H9 (cell line): ENCODE results near the gene TCF23. TPM values are rescaled to one million over a fixed set of nuclear protein-coding genes. Genes with fewer than 3 reads are reported as not detected.

Source experiments
- DNase-seq: peaks from one replicate; pipeline ENCODE4 v3.0.0-alpha.2; 2017
- H2AFZ ChIP-seq: one replicate; pipeline ENCODE4 v1.6.1; 2013; ENCODE audit warnings: mild to moderate bottlenecking, low read length, control low read depth, moderate library complexity
- H2AK5ac ChIP-seq: 2 replicates; pipeline ENCODE4 v1.6.1; 2013; ENCODE audit warnings: low read length, control low read depth, mixed read lengths; ENCODE audit not compliant: insufficient read length
- H2BK120ac ChIP-seq: one replicate; pipeline ENCODE4 v1.6.1; 2013; ENCODE audit warnings: low read depth, mild to moderate bottlenecking, low read length, control low read depth, inconsistent platforms; ENCODE audit not compliant: poor library complexity, severe bottlenecking
- H2BK12ac ChIP-seq: 2 replicates; pipeline ENCODE4 v1.6.1; 2013; ENCODE audit warnings: low read length, control low read depth, mixed read lengths, low read depth; ENCODE audit not compliant: insufficient read length
- H2BK15ac ChIP-seq: 2 replicates; pipeline ENCODE4 v1.6.1; 2013; ENCODE audit warnings: low read depth, low read length, control low read depth
- H2BK20ac ChIP-seq: one replicate; pipeline ENCODE4 v1.6.1; 2013; ENCODE audit warnings: low read depth, mild to moderate bottlenecking, low read length, control low read depth, inconsistent platforms; ENCODE audit not compliant: poor library complexity, severe bottlenecking
- H2BK5ac ChIP-seq: 2 replicates; pipeline ENCODE4 v1.6.1; 2013; ENCODE audit warnings: low read length, control low read depth, mixed read lengths; ENCODE audit not compliant: insufficient read length
- H3K14ac ChIP-seq: 2 replicates; pipeline ENCODE4 v1.6.1; 2013; ENCODE audit warnings: low read length, control low read depth; ENCODE audit not compliant: insufficient read depth
- H3K18ac ChIP-seq: 2 replicates; pipeline ENCODE4 v1.6.1; 2013; ENCODE audit warnings: low read depth, mild to moderate bottlenecking, mixed read lengths, low read length, control low read depth; ENCODE audit not compliant: insufficient read length
- H3K23ac ChIP-seq: 2 replicates; pipeline ENCODE4 v1.6.1; 2013; ENCODE audit warnings: low read length, control low read depth, mixed read lengths, low read depth; ENCODE audit not compliant: insufficient read length
- H3K23me2 ChIP-seq: 2 replicates; pipeline ENCODE4 v1.6.1; 2013; ENCODE audit warnings: low read depth, mild to moderate bottlenecking, mixed read lengths, low read length, control low read depth; ENCODE audit not compliant: insufficient read length, poor library complexity, severe bottlenecking
- H3K27ac ChIP-seq: 2 replicates; pipeline ENCODE4 v1.5.1; 2013; ENCODE audit warnings: low read length, control low read depth, mixed read lengths, low read depth; ENCODE audit not compliant: insufficient read length
- H3K27me3 ChIP-seq: 2 replicates; pipeline ENCODE4 v1.6.1; 2013; ENCODE audit warnings: low read length, control low read depth, inconsistent platforms; ENCODE audit not compliant: insufficient read depth
- H3K4ac ChIP-seq: 2 replicates; pipeline ENCODE4 v1.6.1; 2013; ENCODE audit warnings: low read depth, mild to moderate bottlenecking, control low read depth, inconsistent platforms, low read length, moderate library complexity
- H3K4me1 ChIP-seq: 2 replicates; pipeline ENCODE4 v1.6.1; 2013; ENCODE audit warnings: low read length, control low read depth, inconsistent platforms; ENCODE audit not compliant: insufficient read depth
- H3K4me2 ChIP-seq: 2 replicates; pipeline ENCODE4 v1.6.1; 2013; ENCODE audit warnings: low read length, control low read depth, mixed read lengths; ENCODE audit not compliant: insufficient read length, insufficient read depth
- H3K56ac ChIP-seq: 2 replicates; pipeline ENCODE4 v1.6.1; 2013; ENCODE audit warnings: low read depth, mild to moderate bottlenecking, mixed read lengths, low read length, control low read depth; ENCODE audit not compliant: insufficient read length
- H3K79me1 ChIP-seq: 2 replicates; pipeline ENCODE4 v1.6.1; 2013; ENCODE audit warnings: low read depth, mild to moderate bottlenecking, moderate library complexity, low read length, control low read depth, inconsistent platforms; ENCODE audit not compliant: insufficient read depth, poor library complexity, severe bottlenecking
- H3K79me2 ChIP-seq: 2 replicates; pipeline ENCODE4 v1.6.1; 2013; ENCODE audit warnings: low read length, control low read depth, inconsistent platforms; ENCODE audit not compliant: insufficient read depth
- H3K9ac ChIP-seq: 2 replicates; pipeline ENCODE4 v1.6.1; 2013; ENCODE audit warnings: low read length, control low read depth, mixed read lengths; ENCODE audit not compliant: insufficient read length; ENCODE audit errors: extremely low read depth
- H3K9me3 ChIP-seq: one replicate; pipeline ENCODE4 v1.6.1; 2013; ENCODE audit warnings: low read depth, low read length, inconsistent platforms; ENCODE audit not compliant: control insufficient read depth
- H3T11ph ChIP-seq: one replicate; pipeline ENCODE4 v1.6.1; 2013; ENCODE audit warnings: mild to moderate bottlenecking, low read length, control low read depth, inconsistent platforms
- H4K20me1 ChIP-seq: one replicate; pipeline ENCODE4 v1.6.1; 2013; ENCODE audit not compliant: control insufficient read depth, insufficient read length, insufficient read depth
- H4K5ac ChIP-seq: 2 replicates; pipeline ENCODE4 v1.6.1; 2013; ENCODE audit warnings: low read depth, mild to moderate bottlenecking, mixed read lengths, low read length, control low read depth; ENCODE audit not compliant: insufficient read length
- H4K8ac ChIP-seq: replicated peaks from 2 replicates; pipeline ENCODE4 v1.6.1; 2013; ENCODE audit warnings: low read length, control low read depth, mixed read lengths, low read depth; ENCODE audit not compliant: insufficient read length
- H4K91ac ChIP-seq: 2 replicates; pipeline ENCODE4 v1.6.1; 2013; ENCODE audit warnings: low read depth, mild to moderate bottlenecking, moderate library complexity, mixed read lengths, low read length, control low read depth; ENCODE audit not compliant: insufficient read length
- H3K27ac Mint-ChIP-seq, 3 experiments: 2 replicates in 2 of 3; 3 replicates in 1 of 3; pipeline ENCODE4 v1.8.0; 2020 to 2021; ENCODE audit warnings: mixed read lengths in 3 of 3, mild to moderate bottlenecking in 1 of 3, moderate library complexity in 1 of 3
- H3K27me3 Mint-ChIP-seq: 2 replicates; pipeline ENCODE4 v1.8.0; 2021; ENCODE audit warnings: low read depth, mild to moderate bottlenecking, moderate library complexity, mixed read lengths
- H3K36me3 Mint-ChIP-seq, 3 experiments: 2 replicates in 2 of 3; 3 replicates in 1 of 3; pipeline ENCODE4 v1.8.0; 2020 to 2021; ENCODE audit warnings: low read depth in 3 of 3, mixed read lengths in 3 of 3; ENCODE audit not compliant: insufficient read depth in 1 of 3
- H3K4me1 Mint-ChIP-seq, 2 experiments: 2 replicates each; pipeline ENCODE4 v1.8.0; 2020; ENCODE audit warnings: mixed read lengths in 2 of 2
- H3K4me3 Mint-ChIP-seq, 2 experiments: 2 replicates in 1 of 2; 3 replicates in 1 of 2; pipeline ENCODE4 v1.8.0; 2020 to 2021; ENCODE audit warnings: mild to moderate bottlenecking in 2 of 2, mixed read lengths in 2 of 2, moderate library complexity in 1 of 2
- H3K9me3 Mint-ChIP-seq, 2 experiments: 2 replicates in 1 of 2; 3 replicates in 1 of 2; pipeline ENCODE4 v1.8.0; 2020; ENCODE audit warnings: mild to moderate bottlenecking in 2 of 2, mixed read lengths in 2 of 2, moderate library complexity in 1 of 2
- WGBS: extraction: QIAGEN DNeasy Blood & Tissue Kit; methylation state at CpG from one replicate; pipeline ENCODE4 v1.1.7; 2013; ENCODE audit warnings: missing lambda C conversion rate, low lambda C conversion rate, mixed read lengths; ENCODE audit not compliant: insufficient read length; ENCODE audit errors: extremely low coverage; 5-methylcytosine and 5-hydroxymethylcytosine counted together
- total RNA-seq: library from RNA; stranded (reverse); gene quantifications from 2 replicates; pipeline ENCODE4 v1.2.1, GENCODE V29; 2021
- TF ChIP-seq, protein P1 (sequence below): fragments of 200-600 bp; sonication (generic); conservative IDR thresholded peaks from 3 replicates; pipeline ENCODE4 v1.8.0; 2021; ENCODE audit warnings: antibody characterized with exemption, mild to moderate bottlenecking

TCF23 gene
- total RNA-seq, 1 experiment from 2014 or later = not detected

DNA sequence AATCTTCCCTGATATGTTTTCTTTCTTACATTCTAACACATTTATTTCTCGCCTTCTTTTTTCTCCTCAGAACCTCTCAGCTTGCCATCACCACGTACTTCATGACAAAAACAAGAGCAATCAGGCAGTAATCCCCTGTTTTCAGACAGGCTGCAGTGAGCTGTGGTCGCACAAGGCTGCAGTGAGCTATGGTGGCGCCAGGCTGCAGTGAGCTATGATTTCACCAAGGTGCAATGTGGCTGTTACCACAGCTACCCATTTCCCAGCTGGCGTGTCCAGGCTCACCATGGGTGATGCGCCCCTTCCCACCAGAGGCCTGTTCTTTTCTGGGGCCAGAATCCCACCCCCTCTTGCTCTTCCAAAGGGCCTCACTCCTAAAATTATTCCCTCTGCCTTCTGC is 25.8 kb downstream of the TCF23 start:
- H3K79me2 ChIP-seq = no peaks in the 10 kb centered on the region

More for the DNA sequence above, 25.8 kb downstream of the TCF23 start:
- Histone ChIP-seq H3K27ac (no peak overlapping the region), H2BK12ac (no peak overlapping the region), H2BK5ac (no peak overlapping the region), H3K9ac (no peak overlapping the region), H3K23ac (no peak overlapping the region), H2AK5ac (no peak overlapping the region), H3K4me1 (no peaks in the 10 kb centered on the region), H3K27me3 (no peaks in the 10 kb centered on the region), H3K9me3 (no peaks in the 10 kb centered on the region), H3K79me1 (no peaks in the 10 kb centered on the region), H2BK15ac (no peak overlapping the region), H4K91ac (no peak overlapping the region), H3K56ac (no peak overlapping the region), H3K4me2 (no peak overlapping the region), H3K23me2 (no peaks in the 10 kb centered on the region), H3K14ac (no peak overlapping the region), H4K5ac (no peak overlapping the region), H2BK120ac (no peak overlapping the region), H3K18ac (no peak overlapping the region), H2AFZ (no peak overlapping the region), H2BK20ac (no peak overlapping the region), H3T11ph (no peak overlapping the region), H4K8ac (no peak overlapping the region), H3K4ac (no peak overlapping the region), H4K20me1 (no peaks in the 10 kb centered on the region)
- H3K36me3 Mint-ChIP-seq = no peaks in the 10 kb centered on the region
- peaks cover 17% of the 10 kb centered on the region for H3K27me3 Mint-ChIP-seq
- H3K4me1 Mint-ChIP-seq = peaks cover 0 to 6% of the 10 kb centered on the region in 2 experiments; a peak in 2 of 4 replicates
- DNase-seq = no peak
- H3K4me3 Mint-ChIP-seq = no peak overlapping the region
- TF ChIP-seq, protein P1, sequence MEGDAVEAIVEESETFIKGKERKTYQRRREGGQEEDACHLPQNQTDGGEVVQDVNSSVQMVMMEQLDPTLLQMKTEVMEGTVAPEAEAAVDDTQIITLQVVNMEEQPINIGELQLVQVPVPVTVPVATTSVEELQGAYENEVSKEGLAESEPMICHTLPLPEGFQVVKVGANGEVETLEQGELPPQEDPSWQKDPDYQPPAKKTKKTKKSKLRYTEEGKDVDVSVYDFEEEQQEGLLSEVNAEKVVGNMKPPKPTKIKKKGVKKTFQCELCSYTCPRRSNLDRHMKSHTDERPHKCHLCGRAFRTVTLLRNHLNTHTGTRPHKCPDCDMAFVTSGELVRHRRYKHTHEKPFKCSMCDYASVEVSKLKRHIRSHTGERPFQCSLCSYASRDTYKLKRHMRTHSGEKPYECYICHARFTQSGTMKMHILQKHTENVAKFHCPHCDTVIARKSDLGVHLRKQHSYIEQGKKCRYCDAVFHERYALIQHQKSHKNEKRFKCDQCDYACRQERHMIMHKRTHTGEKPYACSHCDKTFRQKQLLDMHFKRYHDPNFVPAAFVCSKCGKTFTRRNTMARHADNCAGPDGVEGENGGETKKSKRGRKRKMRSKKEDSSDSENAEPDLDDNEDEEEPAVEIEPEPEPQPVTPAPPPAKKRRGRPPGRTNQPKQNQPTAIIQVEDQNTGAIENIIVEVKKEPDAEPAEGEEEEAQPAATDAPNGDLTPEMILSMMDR = no peak
- 100% methylated on average over 1 of the region's 6 CpGs for WGBS
- no peak overlapping the region for H3K27ac Mint-ChIP-seq
- H3K9me3 Mint-ChIP-seq = no peaks in the 10 kb centered on the region
